Measurements from ENCODE around the gene OTOGL.
"Not testable (repeated sequence)": the region's sequence is repeated elsewhere in the genome, so short reads cannot be mapped to it uniquely, and the experiment has no call there.

OTOGL gene

GRCh38 chr12:80282761-80283160 lies 183.4 kb downstream of the OTOGL start:
- DNase-seq: no peak

GRCh38 chr12:80291108-80291754 lies 191.9 kb downstream of the OTOGL start:
- DNase-seq: no peak

GRCh38 chr12:80293347-80293746 lies 194.0 kb downstream of the OTOGL start:
- no peak for DNase-seq

- DNase-seq: no peak
Observed at GRCh38 chr12:80293759-80294158, 194.4 kb downstream of the OTOGL start.

- DNase-seq: no peak
Observed at GRCh38 chr12:80299219-80299618, 199.9 kb downstream of the OTOGL start.

- no peak for DNase-seq
Observed at GRCh38 chr12:80299976-80300375, 200.6 kb downstream of the OTOGL start.

- not testable (repeated sequence) for DNase-seq
Observed at GRCh38 chr12:80307436-80307835, 208.1 kb downstream of the OTOGL start.

- no peak for DNase-seq
Observed at GRCh38 chr12:80313209-80313608, 213.9 kb downstream of the OTOGL start.

- DNase-seq: no peak
Observed at GRCh38 chr12:80314741-80315140, 215.4 kb downstream of the OTOGL start.

GRCh38 chr12:80316222-80316621 lies 216.9 kb downstream of the OTOGL start:
- no peak for DNase-seq

- DNase-seq: no peak
Observed at GRCh38 chr12:80317307-80317706, 218.0 kb downstream of the OTOGL start.

- no peak for DNase-seq
Observed at GRCh38 chr12:80317899-80318298, 218.6 kb downstream of the OTOGL start.

- DNase-seq: no peak
Observed at GRCh38 chr12:80320121-80320678, 220.9 kb downstream of the OTOGL start.

- DNase-seq: no peak
Observed at GRCh38 chr12:80321653-80322052, 222.3 kb downstream of the OTOGL start.

GRCh38 chr12:80325167-80325959 lies 226.0 kb downstream of the OTOGL start:
- DNase-seq: peak in 1 of 2 experiments; percentile 5

- DNase-seq: no peak
Observed at GRCh38 chr12:80332827-80333226, 233.5 kb downstream of the OTOGL start.

- DNase-seq: peak in 1 of 2 experiments; percentile 1
Observed at GRCh38 chr12:80352474-80352873, 253.1 kb downstream of the OTOGL start.

GRCh38 chr12:80353254-80353653 lies 253.9 kb downstream of the OTOGL start:
- DNase-seq: no peak

GRCh38 chr12:80356097-80356496 lies 256.8 kb downstream of the OTOGL start:
- DNase-seq: no peak

GRCh38 chr12:80359703-80360102 lies 260.4 kb downstream of the OTOGL start:
- DNase-seq: no peak

- no peak for DNase-seq
Observed at GRCh38 chr12:80364056-80364455, 264.7 kb downstream of the OTOGL start.

GRCh38 chr12:80373666-80374065 lies 274.3 kb downstream of the OTOGL start:
- DNase-seq: peak in 1 of 2 experiments; percentile 40

- no peak for DNase-seq
Observed at GRCh38 chr12:80374615-80375014, 275.3 kb downstream of the OTOGL start.

GRCh38 chr12:80377140-80377794 lies 277.9 kb downstream of the OTOGL start:
- DNase-seq: no peak

Measured in NCI-H524 (cell line).